ENCODE results near the gene CORO1C. TPM values are rescaled to one million over a fixed set of nuclear protein-coding genes. Genes with fewer than 3 reads are reported as not detected.

The CORO1C gene
- total RNA-seq, 1 donor from 2014 or later: 391 TPM

- Histone ChIP-seq H4K20me1 (ENCODE audit: insufficient read depth, low read length) (peaks cover 18% of the 10 kb centered on the region), H3K79me2 (ENCODE audit: insufficient read depth, low read length) (peaks cover 94% of the 10 kb centered on the region), H3K4me2 (ENCODE audit: low read length) (peak overlapping the region; percentile 84), H3K36me3 (ENCODE audit: insufficient read depth, low read length) (peaks cover 11% of the 10 kb centered on the region), H3K4me1 (ENCODE audit: insufficient read depth, low read length) (peaks cover 68% of the 10 kb centered on the region), H3K9me3 (ENCODE audit: insufficient read depth, low read depth, low read length) (no peaks in the 10 kb centered on the region), H3K27me3 (ENCODE audit: insufficient read depth, low read length) (no peaks in the 10 kb centered on the region), H3K4me3 (ENCODE audit: insufficient read depth, low read depth, low read length) (no peak overlapping the region), H2AFZ (ENCODE audit: low read depth, low read length) (no peak overlapping the region), H3K27ac (ENCODE audit: low read depth, low read length) (peak overlapping the region; percentile 99), H3K9ac (ENCODE audit: low read length) (peak overlapping the region; percentile 88)
- H3K36me3 Mint-ChIP-seq (ENCODE audit: low read depth, unreplicated experiment): peaks cover 7% of the 10 kb centered on the region
- DNase-seq (ENCODE audit: low read depth) (peak; percentile 49), FAIRE-seq (no peak)
- TF ChIP-seq EZH2 (IDR thresholded peaks at IDR 0.05; ENCODE audit: insufficient read depth, low read length): no peak
- TF ChIP-seq CTCF (IDR thresholded peaks at IDR 0.05; ENCODE audit: insufficient read depth, low read depth, low read length): no peak
- H3K27me3 Mint-ChIP-seq (ENCODE audit: low read depth, unreplicated experiment): no peaks in the 10 kb centered on the region
- H3K4me3 Mint-ChIP-seq (ENCODE audit: unreplicated experiment): peak overlapping the region; percentile 73
- peaks cover 73% of the 10 kb centered on the region for H3K4me1 Mint-ChIP-seq (ENCODE audit: low read depth, unreplicated experiment)
- H3K27ac Mint-ChIP-seq (ENCODE audit: unreplicated experiment): peak overlapping the region; percentile 97
- no peaks in the 10 kb centered on the region for H3K9me3 Mint-ChIP-seq (ENCODE audit: unreplicated experiment)
Measured at GRCh38 chr12:108689314-108690190, 41.8 kb downstream of the CORO1C start.

- Histone ChIP-seq H3K9me3 (ENCODE audit: insufficient read depth, low read depth, low read length) (no peaks in the 10 kb centered on the region), H3K4me2 (ENCODE audit: low read length) (no peak overlapping the region), H3K4me3 (ENCODE audit: insufficient read depth, low read depth, low read length) (no peak overlapping the region), H3K27me3 (ENCODE audit: insufficient read depth, low read length) (no peaks in the 10 kb centered on the region), H3K36me3 (ENCODE audit: insufficient read depth, low read length) (peaks cover 8% of the 10 kb centered on the region), H3K4me1 (ENCODE audit: insufficient read depth, low read length) (peaks cover 49% of the 10 kb centered on the region), H2AFZ (ENCODE audit: low read depth, low read length) (no peak overlapping the region), H3K79me2 (ENCODE audit: insufficient read depth, low read length) (peaks cover 95% of the 10 kb centered on the region), H3K27ac (ENCODE audit: low read depth, low read length) (peak overlapping the region; percentile 8), H4K20me1 (ENCODE audit: insufficient read depth, low read length) (peaks cover 35% of the 10 kb centered on the region), H3K9ac (ENCODE audit: low read length) (peak overlapping the region; percentile 3)
- TF ChIP-seq EZH2 (IDR thresholded peaks at IDR 0.05; ENCODE audit: insufficient read depth, low read length) (no peak), CTCF (IDR thresholded peaks at IDR 0.05; ENCODE audit: insufficient read depth, low read depth, low read length) (no peak)
- Mint-ChIP-seq H3K4me3 (ENCODE audit: unreplicated experiment) (no peak overlapping the region), H3K36me3 (ENCODE audit: low read depth, unreplicated experiment) (peaks cover 3% of the 10 kb centered on the region), H3K27me3 (ENCODE audit: low read depth, unreplicated experiment) (no peaks in the 10 kb centered on the region), H3K27ac (ENCODE audit: unreplicated experiment) (peak overlapping the region; percentile 36), H3K9me3 (ENCODE audit: unreplicated experiment) (no peaks in the 10 kb centered on the region), H3K4me1 (ENCODE audit: low read depth, unreplicated experiment) (peaks cover 66% of the 10 kb centered on the region)
- FAIRE-seq (no peak), DNase-seq (ENCODE audit: low read depth) (no peak)
Measured at GRCh38 chr12:108686780-108687179, 44.5 kb downstream of the CORO1C start.

Measured in astrocyte (in vitro differentiated cells and primary cell).